ENCODE measurements around the gene BLM.

BLM gene

GRCh38 chr15:90862487-90862886, 145.3 kb downstream of the BLM start:
- H3K9ac ChIP-seq (ENCODE audit: low read depth, low read length): no peak overlapping the region
- no peak overlapping the region for H3K27ac ChIP-seq (ENCODE audit: low read length)
- no peaks in the 10 kb centered on the region for H3K9me3 ChIP-seq (ENCODE audit: insufficient read depth, low read depth, low read length)
- no peaks in the 10 kb centered on the region for H3K36me3 ChIP-seq (ENCODE audit: insufficient read depth, low read depth, low read length)
- H3K27me3 ChIP-seq (ENCODE audit: insufficient read depth, low read length): no peaks in the 10 kb centered on the region
- H3K4me1 ChIP-seq (ENCODE audit: insufficient read depth, low read length): peaks cover 8% of the 10 kb centered on the region; the same call in 1 of the 2 replicates
- no peak overlapping the region for H3K4me3 ChIP-seq (ENCODE audit: low read length)

- no peak overlapping the region for H3K27ac ChIP-seq (ENCODE audit: low read length)
- H3K9me3 ChIP-seq (ENCODE audit: insufficient read depth, low read depth, low read length): no peaks in the 10 kb centered on the region
- no peaks in the 10 kb centered on the region for H3K36me3 ChIP-seq (ENCODE audit: insufficient read depth, low read depth, low read length)
- peaks cover 8% of the 10 kb centered on the region; the same call in 1 of the 2 replicates for H3K4me1 ChIP-seq (ENCODE audit: insufficient read depth, low read length)
- H3K9ac ChIP-seq (ENCODE audit: low read depth, low read length): no peak overlapping the region
- H3K4me3 ChIP-seq (ENCODE audit: low read length): no peak overlapping the region
- H3K27me3 ChIP-seq (ENCODE audit: insufficient read depth, low read length): no peaks in the 10 kb centered on the region
Measured at GRCh38 chr15:90862964-90863778, 146.0 kb downstream of the BLM start.

- Histone ChIP-seq H3K27ac (ENCODE audit: low read length) (no peak overlapping the region), H3K4me3 (ENCODE audit: low read length) (no peak overlapping the region), H3K27me3 (ENCODE audit: insufficient read depth, low read length) (no peaks in the 10 kb centered on the region), H3K4me1 (ENCODE audit: insufficient read depth, low read length) (peaks cover 15% of the 10 kb centered on the region), H3K9me3 (ENCODE audit: insufficient read depth, low read depth, low read length) (no peaks in the 10 kb centered on the region), H3K9ac (ENCODE audit: low read depth, low read length) (no peak overlapping the region; the same call in 1 of the 2 replicates), H3K36me3 (ENCODE audit: insufficient read depth, low read depth, low read length) (no peaks in the 10 kb centered on the region)
Measured at GRCh38 chr15:90863987-90864386, 146.8 kb downstream of the BLM start.

GRCh38 chr15:90864507-90864906, 147.4 kb downstream of the BLM start:
- Histone ChIP-seq H3K4me3 (ENCODE audit: low read length) (no peak overlapping the region), H3K9ac (ENCODE audit: low read depth, low read length) (no peak overlapping the region), H3K9me3 (ENCODE audit: insufficient read depth, low read depth, low read length) (no peaks in the 10 kb centered on the region), H3K27ac (ENCODE audit: low read length) (no peak overlapping the region), H3K36me3 (ENCODE audit: insufficient read depth, low read depth, low read length) (no peaks in the 10 kb centered on the region), H3K27me3 (ENCODE audit: insufficient read depth, low read length) (no peaks in the 10 kb centered on the region), H3K4me1 (ENCODE audit: insufficient read depth, low read length) (peaks cover 16% of the 10 kb centered on the region)

GRCh38 chr15:90865702-90866101, 148.6 kb downstream of the BLM start:
- H3K4me3 ChIP-seq (ENCODE audit: low read length): no peak overlapping the region
- H3K9me3 ChIP-seq (ENCODE audit: insufficient read depth, low read depth, low read length): no peaks in the 10 kb centered on the region
- H3K27ac ChIP-seq (ENCODE audit: low read length): no peak overlapping the region
- H3K27me3 ChIP-seq (ENCODE audit: insufficient read depth, low read length): no peaks in the 10 kb centered on the region
- H3K36me3 ChIP-seq (ENCODE audit: insufficient read depth, low read depth, low read length): no peaks in the 10 kb centered on the region
- H3K9ac ChIP-seq (ENCODE audit: low read depth, low read length): no peak overlapping the region
- H3K4me1 ChIP-seq (ENCODE audit: insufficient read depth, low read length): peaks cover 21% of the 10 kb centered on the region

Data from iPS-20b (cell line).